ENCODE measurements around the gene LPCAT3.

- TF ChIP-seq CTCF (conservative IDR thresholded peaks at IDR 0.05; ENCODE audit: low read length) (no peak), EZH2phosphoT487 (IDR thresholded peaks at IDR 0.05; ENCODE audit: borderline replicate concordance) (no peak)
These were observed 77.0 kb downstream of the LPCAT3 start for GRCh38 chr12:6941267-6941666.
